SH-SY5Y (cell line): ENCODE measurements around the gene RUNX3.

ENCODE experiments used
- GATA2 ChIP-seq: IDR thresholded peaks from 2 replicates; pipeline ENCODE4 v1.6.1; 2011; ENCODE audit warnings: mild to moderate bottlenecking, low read depth, low read length
- GATA3 ChIP-seq: IDR thresholded peaks from 2 replicates; pipeline ENCODE4 v1.6.1; 2011; ENCODE audit warnings: low read depth, mild to moderate bottlenecking, low read length, moderate library complexity

DNA sequence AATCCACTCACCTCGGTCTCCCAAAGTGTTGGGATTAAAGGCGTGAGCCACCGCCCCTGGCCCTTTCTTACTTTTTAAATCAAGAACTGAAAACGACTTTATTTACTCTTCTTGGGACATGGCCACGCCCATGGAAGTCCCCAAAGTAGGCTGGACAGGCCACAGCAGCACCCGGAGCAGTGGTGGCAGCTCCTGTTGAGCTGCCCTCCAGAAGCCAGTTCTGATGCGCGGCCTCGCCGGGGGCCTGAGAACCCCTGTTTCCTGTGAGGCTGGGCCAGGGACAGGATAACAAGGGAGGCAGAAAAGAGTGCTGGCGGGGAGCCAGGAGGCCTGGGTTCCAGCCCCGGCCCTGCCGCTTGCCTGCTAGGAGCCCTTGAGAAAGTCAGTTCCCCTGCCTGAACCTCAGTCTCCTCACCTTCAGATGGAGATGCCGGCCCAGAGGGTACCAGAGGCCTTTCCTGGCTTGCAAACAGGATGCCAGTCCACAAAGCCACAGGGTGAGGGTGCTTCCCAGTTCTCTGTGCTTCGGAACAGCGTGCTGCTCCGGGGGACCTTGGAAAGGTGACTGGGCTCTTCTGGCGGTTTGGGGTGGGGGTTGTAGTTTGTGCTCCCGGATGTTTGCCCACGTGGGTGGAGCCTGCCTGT is 59.4 kb downstream of the RUNX3 start:
- TF ChIP-seq GATA2 (no peak), GATA3 (no peak)
